UCSD-AML1 (cell line): ENCODE results near the gene SZT2.

Experiments
- DNase-seq: peaks from one replicate; lab custom pipeline; 2025; ENCODE audit not compliant: unreplicated experiment; lab: John Stamatoyannopoulos, UW

Gene SZT2

DNA sequence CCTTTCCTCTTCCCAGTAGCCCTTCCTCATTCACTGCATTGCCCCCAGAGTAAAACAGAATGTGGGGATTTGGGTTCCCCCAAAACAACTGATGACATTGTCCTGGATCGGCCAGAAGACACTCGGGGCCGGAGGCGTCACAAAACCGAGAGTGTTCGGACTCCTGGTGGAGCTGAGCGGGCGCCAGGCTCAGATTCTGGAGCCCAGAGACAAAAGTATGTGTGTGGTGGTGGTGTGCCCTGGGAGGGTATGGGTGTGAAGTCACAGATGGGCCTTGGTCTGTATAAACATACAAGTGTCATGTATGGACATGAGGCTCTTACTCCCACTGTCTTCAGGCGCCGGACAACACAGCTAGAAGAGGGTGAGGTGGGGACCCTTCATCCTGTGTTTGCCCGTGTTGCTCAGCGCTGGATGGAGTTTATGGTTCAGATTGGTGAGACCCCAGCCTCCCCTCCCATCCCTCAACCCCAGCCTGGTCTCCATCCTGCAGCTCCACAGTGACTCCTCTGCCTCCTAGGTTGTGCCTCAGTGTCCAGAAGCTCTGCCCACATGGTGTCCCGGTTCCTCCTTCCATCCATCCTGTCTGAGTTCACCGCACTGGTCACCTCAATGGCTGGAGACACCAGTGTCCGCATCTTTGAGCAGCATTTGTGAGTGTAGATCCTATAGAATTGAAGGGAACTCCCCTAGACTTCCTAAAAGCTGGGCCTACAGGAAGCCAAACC, 51.6 kb downstream of the SZT2 start:
- no peak for DNase-seq

DNA sequence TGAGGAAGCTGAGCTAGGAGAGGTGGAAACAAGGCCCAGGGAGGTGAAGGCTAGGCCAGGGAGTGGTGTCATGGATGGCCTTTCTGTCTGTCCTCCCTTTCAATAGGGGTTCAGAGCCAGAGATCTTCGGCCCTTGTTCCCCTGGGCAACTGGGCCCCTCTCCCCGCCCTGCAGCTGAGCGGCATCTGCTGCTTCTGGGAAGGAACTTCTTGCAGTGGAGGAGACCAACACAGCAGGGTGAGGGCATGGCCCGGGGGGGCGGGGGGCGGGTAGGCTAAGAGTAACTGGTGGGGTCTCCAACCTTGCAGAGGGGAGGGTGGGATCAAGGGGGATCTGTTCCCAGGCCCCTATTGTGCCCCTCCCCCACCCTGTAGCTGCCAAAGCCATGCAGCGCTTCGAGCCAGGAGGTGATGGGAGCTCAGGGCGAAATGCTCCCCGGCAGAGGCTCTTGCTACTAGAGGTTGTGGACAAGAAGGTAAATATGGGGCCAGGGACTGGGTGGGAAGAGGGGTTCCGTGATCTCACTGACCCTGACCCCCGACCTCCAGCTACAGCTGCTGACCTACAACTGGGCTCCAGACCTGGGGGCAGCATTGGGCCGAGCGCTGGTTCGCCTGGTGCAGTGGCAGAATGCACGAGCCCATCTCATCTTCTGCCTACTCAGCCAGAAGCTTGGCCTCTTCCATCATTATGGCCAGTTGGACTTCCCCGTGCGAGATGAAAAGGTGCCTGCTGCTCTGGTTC, 52.4 kb downstream of the SZT2 start:
- DNase-seq = no peak

DNA sequence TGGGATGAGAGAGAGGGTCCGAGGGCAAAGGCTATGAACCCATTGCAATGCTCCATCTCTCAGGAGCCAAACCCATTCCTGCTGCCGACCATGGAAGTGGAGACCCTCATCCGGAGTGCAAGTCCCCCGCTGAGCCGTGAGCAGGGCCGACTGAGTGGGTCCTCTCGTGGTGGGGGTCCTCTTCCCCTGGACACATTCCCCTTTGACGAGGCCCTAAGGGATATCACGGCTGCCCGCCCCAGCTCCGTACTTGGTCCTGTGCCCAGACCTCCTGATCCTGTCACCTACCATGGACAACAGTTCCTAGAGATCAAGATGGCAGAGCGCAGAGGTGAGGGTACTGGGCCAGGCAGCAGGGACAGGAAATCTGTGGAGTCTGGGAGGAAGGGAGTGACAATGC, 53.1 kb downstream of the SZT2 start:
- no peak for DNase-seq

DNA sequence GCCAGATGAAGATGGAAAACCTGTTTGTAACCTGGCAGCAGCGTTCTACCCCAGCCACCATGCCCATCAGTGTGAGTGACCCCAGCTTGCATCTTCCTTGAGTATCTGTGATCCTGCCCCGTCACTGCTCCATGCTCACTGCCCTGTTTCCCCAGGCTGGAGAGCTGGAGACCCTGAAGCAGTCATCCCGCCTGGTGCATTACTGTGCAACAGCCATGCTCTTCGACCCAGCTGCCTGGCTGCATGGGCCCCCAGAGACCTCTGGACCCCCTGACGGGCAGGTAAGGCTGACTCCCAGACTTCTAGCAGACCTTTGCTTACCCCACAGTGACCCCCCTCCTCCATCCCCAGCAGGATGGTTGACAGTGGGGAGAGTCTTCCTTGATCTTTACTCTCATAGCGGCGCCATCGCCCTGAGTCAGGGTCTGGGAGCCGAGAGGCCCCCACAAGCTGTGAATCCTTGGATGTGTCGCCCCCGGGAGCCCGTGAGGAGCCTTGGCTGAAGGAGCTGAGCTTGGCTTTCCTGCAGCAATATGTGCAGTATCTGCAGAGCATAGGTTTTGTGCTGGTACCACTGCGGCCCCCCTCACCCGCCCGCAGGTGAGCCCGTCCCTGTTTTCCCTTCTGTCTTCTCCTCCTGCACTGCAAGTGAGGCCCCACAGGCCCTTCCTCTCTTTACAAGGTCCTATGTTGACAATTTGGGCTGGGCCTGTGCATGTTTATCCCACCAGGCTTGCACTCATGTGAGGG, 53.7 kb downstream of the SZT2 start:
- DNase-seq = no peak

DNA sequence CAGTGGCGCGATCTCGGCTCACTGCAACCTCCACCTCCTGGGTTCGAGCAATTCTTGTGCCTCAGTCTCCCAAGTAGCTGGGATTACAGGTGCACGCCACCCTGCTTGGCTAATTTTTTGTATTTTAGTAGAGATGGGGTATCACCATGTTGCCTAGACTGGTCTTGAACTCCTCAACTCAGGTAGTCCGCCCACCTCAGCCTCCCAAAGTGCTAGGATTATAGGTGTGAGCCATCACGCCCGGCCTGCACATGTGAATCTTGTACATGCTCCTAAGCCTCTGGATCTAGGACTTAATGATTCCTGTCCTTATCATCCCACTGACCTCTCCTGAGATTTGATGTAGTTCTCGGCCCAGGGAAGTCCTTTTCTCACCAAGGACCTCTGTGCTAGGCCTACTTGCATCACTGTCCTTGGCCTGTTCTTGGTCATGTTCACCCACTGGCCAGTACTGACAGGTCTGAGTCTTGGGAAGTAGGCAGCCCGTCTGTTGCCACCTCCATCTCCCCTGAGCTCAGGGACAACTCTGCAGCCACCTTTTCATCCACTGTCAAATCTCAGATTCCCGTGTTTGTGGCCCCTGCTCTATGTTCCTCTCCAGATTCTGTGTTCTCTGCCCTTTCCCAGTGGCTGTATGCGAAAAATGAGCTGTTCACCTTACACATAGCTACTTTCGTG, 54.6 kb downstream of the SZT2 start:
- no peak for DNase-seq

DNA sequence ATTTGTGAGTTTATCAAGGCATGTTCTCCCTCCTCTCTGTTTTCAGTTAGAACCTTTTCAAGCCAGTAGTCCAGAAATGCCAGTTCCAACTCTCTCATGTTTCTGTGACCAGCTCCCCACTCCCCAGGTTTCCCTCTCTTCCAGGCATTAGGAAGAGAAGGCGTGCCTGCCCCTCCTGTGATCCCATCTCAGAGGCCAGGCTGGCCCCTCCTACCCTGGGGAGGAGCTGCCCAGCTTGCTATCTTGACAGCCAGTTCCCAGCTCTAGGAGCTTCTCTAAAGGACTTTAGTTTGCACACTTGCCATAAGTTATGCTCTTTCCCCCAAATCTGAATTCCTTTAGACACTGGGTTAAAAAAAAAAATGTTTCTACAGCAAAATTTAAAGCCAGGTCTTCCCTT, 55.1 kb downstream of the SZT2 start:
- DNase-seq = no peak

DNA sequence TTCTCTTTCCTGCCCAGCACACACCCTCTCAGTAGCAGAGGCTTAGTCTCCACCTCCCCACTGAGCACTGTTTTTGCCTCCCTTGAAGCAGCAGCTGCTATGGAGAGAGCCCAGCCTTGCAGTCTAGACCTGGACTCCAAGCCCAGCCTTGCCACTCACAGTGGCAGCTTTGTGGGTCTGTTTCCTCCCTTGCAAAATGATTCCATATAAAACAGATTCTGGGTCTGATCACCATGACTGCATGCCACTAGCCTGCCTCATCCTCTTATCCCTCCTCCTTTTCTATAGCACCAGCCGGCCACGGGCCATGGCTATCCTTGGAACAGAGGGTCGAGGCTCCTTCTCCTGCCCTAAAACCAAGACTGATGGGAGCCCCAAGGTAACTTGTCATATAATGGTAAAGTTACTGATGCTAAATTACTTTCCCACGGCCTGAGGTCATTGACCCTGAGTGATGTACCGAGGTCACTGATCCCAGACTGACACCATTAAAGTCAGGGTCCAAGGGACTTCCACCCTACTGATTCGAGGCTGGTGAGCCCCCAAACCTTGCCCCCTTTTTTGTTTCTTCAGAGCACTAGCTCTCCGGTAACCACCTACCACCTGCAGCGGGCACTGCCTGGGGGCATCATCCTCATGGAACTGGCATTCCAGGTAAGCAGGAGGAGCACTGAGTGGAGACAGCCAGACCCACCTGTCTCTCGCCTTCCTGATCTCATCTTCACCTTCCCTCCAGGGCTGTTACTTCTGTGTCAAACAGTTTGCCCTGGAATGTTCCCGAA, 56.1 kb downstream of the SZT2 start:
- DNase-seq = no peak

DNA sequence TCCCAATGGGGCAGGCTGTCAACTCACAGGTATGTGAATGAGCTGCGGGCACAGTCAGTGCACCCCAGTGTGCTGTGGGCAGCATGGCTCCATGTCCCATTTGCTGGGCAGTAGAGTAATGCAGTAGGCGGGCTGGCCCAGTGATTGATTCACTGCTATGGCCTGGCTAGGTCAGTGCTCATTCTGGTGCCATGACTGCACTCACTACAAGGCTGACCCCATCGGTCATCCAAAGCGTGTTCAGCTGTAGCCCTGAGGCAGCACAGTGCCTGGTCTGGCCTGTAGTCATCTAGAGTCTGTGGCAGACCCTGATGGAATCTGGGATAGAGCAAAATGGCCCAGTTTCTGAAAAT, 56.7 kb downstream of the SZT2 start:
- DNase-seq = no peak

DNA sequence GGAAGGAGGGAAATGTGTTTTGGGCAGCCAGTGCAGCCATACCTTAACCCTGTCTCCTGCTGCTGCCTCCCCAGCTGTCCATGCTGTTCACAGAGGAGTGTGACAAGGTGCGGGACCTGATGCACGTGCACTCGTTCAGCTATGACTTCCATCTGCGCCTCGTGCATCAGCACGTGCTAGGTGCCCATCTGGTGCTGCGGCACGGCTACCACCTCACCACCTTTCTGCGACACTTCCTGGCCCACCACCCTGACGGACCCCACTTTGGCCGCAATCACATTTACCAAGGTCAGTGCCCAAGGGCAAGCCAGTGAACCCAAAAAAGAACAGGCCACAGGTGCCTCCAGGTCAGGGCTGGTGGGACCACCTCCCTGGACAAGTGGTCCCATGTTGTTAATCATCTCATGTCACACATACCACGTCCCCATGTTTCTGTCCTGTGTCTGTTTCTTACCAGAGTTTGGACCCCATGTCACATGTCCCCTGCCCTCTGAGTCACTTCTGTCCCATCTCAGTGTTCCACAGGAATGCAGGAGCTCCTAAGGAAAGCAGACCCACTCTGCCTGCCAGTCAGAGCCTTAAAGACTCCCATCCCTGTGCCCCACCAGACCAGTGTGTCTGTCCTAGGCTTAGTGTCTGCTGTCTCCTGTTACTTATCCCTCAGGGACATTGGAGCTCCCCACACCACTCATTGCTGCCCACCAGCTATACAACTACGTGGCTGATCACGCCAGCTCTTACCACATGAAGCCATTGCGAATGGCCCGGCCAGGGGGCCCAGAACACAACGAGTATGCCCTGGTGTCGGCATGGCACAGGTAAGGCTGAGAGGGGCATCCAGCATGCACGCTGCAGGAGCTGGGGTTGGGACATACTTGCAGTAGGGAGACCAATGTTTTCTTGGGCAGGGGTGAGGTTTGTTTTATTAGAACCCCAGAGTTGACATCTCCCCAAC, 57.5 kb downstream of the SZT2 start:
- no peak for DNase-seq

DNA sequence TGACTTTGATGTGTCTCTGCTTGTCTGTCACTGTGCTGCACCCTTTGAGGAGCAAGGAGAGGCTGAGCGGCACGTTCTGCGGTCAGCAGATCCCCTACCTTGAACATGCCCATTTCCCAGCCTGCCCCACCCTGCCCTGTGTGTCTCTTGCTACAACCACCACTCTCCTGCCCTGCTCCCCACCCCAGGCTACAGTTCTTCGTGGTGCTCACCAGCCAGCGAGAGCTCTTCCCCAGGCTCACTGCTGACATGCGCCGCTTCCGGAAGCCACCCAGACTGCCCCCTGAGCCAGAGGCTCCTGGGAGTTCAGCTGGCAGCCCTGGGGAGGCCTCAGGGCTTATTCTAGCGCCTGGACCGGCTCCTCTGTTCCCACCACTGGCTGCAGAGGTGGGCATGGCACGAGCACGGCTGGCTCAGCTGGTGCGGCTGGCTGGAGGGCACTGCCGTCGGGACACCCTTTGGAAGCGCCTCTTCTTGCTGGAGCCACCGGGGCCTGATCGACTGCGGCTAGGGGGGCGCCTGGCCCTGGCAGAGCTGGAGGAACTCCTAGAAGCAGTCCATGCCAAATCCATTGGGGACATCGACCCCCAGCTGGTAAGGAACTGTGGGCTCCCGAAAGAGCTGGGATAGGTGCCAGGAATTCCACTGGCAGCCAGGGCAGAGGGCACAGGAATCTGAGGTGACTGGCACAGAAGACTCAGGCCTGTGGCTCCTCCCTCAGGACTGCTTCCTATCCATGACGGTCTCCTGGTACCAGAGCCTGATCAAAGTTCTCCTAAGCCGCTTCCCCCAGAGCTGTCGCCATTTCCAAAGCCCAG, 58.4 kb downstream of the SZT2 start:
- DNase-seq = no peak

DNA sequence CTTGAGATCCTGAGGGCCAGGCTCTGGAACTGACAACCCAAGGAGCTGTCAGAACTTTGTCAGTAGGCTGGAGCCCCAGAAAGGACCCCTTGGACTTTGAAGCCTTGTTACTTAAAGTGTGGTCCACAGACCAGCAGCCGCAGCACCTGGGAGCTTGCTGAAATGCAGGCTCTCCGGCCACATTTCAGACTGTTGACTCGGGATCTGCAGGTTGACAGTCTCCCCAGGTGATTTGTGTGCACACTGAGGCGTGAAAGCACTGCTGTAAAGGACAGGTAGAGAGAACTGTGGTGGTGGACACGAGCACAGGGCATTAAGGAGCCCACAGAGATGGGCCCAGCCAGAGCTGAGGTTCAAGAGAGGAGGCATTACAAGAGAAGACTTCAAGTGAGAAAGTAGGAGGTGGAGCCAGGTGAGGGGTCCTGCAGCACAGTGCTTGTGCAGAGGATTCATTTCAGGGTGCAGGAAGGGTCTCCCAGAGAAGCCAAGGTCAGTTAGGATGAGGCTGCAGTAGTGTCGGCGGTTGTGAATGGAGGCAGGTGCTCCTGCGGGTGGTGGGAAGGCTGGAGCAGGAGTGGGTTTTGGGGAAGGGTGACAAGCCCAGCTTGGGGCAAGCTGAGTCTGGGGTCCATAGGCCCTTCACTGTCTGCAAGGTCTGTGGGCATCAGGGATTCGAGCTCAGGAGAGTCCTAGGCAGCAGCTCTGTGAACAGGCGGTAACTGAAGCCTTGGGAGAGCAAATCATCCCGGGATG, 59.4 kb downstream of the SZT2 start:
- DNase-seq = no peak

DNA sequence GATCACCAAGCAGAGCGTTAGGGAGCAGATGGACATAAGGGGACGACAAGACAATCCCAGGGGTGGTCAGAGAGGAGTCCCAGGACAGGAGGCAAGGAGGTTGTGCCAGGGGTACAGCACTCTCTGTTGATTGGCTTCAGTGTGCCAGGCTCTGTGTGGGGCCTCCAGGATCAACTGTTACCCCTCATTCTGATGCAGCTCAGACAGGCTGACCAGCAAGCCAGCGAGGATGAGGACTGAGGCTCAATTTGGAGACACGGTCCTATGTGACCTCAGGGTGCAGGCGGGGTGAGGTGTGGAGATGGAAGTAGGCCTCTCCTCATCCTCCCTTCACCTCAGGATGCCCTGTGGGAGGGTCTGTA, 60.0 kb downstream of the SZT2 start:
- no peak for DNase-seq

DNA sequence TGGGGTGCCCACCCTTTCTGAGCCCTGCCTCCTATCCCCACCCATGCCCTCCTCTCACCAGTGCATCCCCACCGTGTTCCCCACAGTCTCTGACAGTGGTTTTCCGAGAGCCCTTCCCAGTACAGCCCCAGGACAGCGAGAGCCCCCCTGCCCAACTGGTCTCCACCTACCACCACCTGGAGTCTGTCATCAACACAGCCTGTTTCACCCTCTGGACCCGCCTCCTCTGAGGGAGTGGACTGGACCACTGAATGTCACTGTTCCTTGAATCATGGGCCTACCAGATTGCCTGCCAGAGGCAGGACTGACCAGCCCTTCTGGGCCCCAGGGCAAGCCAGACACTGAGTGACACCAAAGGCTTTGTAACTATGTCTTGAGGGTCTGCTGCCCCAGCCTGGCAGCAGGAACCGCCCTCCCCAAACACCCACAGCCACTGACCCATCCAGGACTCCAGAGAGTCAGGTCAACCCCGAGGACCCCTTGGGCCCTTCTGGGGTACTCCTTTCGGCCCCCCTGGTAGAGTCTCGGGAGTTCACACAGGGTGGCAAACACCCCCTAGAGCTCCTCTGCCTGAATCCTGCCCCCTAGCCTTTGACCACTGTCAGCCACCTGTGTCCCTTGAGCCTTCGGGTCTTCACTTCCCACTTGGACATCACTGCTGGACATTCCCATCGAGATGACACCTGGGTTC, 60.7 kb downstream of the SZT2 start:
- no peak for DNase-seq

DNA sequence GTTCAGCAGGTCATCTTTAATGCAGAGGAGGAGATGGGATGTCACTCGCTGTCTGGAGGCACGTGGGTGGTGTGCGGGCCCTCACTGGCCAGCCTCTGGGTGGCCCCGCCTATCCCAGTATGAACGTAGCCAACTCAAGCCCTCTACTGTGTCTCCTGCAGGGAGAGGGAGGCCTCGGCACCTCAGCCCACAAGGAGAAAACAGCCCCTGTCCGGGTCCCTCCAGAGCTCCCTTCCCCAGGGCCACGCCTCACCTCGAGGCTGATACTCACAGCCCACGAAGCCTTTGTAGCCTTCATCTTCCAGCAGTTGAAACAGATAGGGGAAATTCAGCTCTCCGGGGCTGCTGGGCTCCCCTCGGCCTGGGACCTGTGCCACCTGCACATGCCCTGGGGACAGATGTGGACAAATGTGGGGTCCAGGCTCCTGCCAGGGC, 61.5 kb downstream of the SZT2 start:
- DNase-seq = no peak

DNA sequence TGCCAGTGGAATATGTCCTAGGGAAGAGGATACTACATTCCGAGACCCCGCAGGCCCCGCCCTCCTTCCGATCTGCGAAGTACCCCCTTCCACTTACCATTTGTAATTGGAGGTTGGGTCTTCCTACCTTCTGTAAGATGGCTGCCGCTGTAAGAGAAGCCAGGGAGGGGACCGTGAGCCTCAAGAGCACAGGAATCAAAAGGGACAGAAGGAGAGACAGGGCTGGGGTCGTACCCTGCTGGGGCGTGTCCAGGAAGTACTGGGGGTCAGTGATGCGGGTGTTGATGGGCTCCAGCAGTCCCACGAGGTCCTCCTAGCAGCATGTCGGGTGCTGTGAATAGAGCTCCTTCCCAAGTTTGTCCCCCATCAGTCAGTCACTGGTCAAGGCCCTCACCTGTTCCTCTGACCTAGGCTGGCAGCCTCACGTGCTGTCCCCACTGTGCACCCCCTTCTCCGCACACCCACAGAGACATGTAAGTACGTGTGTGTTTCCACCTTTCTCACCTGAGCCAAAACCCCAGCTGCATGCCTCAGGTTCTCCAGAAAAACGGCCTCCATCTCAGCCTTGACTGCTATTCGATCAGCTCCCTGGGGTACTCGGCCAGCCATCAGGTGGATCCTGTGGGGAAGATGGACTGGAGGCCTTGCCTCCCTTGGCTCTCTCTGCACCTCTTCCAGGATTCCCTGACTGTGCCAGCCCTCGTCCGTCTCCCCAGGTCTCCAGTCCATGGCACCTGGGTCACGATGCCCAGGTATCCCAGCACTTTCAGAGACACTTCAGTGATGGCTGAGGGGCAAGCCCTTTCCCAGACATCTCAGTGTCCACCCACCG, 62.2 kb downstream of the SZT2 start:
- no peak for DNase-seq

DNA sequence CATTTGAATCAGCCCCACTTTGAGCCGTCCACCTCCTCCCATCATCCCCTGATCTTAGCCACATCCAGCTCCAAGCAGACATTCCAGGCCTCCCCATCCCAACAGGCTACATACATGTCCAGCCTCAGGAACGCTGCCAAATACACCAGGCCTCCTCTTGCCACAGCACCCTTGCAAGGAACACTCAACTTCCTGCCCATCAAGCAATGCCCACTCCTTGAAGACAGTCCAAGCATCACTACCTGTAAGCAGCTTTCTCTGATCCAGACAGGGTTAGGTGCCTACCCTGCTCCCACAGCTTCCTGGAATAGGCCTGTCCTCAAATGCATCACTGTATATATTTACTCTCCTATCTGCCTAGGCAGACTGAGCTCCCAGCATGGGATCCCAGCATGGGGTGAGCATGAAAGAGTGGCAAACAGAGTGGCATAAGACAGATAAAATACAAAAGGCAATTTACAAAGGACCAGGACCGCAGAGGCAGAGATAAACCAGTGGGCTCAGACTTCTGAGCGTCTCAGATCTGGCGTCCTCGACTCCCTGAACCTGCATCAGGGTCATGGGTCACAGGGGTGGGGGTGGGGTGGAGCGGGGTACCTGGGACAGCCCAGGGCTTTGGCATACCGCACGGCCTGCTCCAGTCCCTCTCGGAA, 63.2 kb downstream of the SZT2 start:
- no peak for DNase-seq
